Upper lobe of left lung (tissue), 4 donors: ENCODE results near the gene NAT9.

ENCODE experiments used
- EP300 ChIP-seq, 4 donors: sonication (generic); formaldehyde crosslinking; IDR thresholded peaks; one replicate each; pipeline ENCODE4 v1.5.1; 2017; ENCODE audit warnings: antibody characterized with exemption in 4 of 4, control low read depth in 2 of 4
- POLR2A ChIP-seq, 4 donors: fragments of 450-650 bp; IDR thresholded peaks; one replicate each; pipeline ENCODE4 v1.5.1; 2016 to 2017; ENCODE audit warnings: antibody characterized with exemption in 4 of 4, mild to moderate bottlenecking in 2 of 4

DNA sequence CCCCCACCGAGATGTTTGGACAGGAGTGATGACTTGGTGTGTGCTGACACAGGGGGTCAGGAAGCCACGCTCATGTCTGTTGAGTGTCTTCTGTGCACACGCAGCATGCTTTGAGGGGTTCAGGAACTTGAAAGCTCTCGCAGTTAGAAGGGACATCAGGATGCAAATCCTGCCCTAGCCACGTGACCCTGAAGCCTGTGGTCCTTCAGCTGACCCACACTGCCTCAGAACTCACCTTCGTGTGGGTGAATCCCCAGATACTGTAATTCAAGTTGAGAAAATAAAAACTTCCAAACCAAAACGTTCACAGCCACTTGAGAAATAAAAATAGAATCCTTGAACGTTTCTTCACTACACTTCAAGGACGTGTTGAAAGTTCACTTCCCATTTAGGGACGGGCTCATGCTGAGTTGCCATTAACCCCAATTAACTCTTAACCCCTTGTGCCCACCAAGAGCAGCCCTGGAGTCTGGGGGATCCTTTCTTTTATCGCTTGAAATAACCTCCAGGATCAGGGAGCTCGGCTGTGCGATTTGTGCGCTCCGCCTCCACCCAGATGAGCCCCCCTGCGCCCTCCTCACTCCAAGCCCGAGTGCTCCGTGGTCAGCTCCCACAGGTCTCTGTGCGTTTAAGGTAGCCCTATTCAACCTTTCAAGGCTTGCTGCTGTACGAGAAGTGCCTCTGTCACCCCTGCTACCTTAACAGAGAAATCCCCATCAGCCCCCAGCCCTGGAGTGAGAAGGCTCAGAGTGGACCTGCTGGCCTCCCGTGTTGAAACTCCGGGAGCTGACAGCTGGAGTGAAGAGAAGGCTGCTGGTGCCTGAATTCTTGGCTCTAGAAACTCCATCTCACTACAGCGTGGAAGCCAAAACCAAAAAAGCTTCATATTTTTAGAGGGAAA is 36.2 kb upstream of the NAT9 start:
- TF ChIP-seq EP300 (IDR thresholded peaks at IDR 0.05) (peak in 1 of 4 donors; percentile 4), POLR2A (IDR thresholded peaks at IDR 0.05) (no peak)
